GM19023 (cell line): ENCODE data around the gene LGALS3BP.

Experiments used
- ATAC-seq: cut with Tn5 transposase; IDR thresholded peaks from one replicate; pipeline ENCODE4 v1.9.1; 2021; ENCODE audit warnings: mild to moderate bottlenecking, moderate library complexity; ENCODE audit not compliant: unreplicated experiment

Gene LGALS3BP

GRCh38 chr17:78986649-78987328 is 7.1 kb upstream of the LGALS3BP start:
- ATAC-seq: no peak

- no peak for ATAC-seq
Measured at GRCh38 chr17:78986048-78986648, 6.4 kb upstream of the LGALS3BP start.

- ATAC-seq: no peak
Measured at GRCh38 chr17:78985395-78985794, 5.7 kb upstream of the LGALS3BP start.

DNA sequence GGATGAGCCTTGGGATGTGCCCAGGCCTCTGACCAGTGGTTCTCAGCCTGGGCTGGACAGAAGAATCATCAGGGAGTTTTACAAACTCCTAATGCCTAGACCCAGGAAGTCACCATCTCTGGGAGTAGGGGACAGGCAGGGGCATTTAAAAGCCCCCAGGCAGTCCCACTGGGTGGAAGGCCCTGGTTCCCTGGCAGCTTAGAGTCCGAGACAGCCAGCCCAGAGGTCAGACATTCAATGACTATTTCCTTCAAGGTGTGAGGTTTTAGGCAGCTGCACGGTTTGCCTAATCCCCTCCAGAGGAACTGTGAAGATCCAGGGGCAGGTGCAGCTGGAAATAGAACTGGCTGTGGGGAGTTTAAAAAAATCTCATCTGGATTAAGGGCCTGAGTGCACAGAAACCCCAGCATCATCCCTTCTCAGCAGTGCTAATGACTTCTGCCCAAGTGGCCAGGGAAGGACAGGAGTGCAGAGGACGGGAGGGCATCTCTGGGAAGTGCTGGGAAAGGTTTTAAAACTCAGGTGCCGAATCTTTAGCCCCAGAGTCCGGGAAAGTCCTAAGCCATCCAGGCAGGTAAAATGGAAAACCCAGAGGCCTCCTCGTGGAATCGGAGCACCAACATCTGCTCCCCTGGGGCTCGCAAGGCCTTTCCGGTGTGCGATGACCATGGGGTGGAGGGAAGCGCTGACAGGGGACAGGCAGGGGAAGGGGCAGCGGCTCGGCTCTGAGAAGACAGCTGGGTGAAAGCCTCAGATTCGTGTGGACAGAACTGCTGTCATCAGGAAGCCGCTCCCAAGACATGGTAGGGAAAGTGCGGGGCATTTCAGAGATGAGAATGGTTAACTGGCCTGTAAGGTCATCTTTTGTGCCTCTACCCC is 1.5 kb upstream of the LGALS3BP start:
- ATAC-seq: no peak

- no peak for ATAC-seq
Measured at GRCh38 chr17:78980624-78980972, 875 bp upstream of the LGALS3BP start.

- ATAC-seq: no peak
Measured at GRCh38 chr17:78977997-78978973, 1.4 kb downstream of the LGALS3BP start.

DNA sequence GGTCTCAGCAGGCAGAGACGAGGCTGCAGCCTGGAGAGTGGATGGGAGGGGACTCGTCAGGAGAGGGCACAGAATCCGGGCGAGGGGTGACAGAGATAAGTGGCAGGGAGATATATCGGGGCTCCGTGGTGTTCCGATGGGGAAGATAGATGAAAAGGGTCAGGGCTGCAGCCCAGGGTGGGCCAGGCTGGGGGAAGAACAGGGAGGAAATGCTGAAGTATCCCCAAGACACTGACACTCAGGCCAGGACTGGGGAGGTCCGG is 2.1 kb downstream of the LGALS3BP start:
- ATAC-seq: no peak

GRCh38 chr17:78976907-78977680 is 2.6 kb downstream of the LGALS3BP start:
- ATAC-seq: no peak

- ATAC-seq: no peak
Measured at GRCh38 chr17:78974635-78975591, 4.8 kb downstream of the LGALS3BP start.

GRCh38 chr17:78973792-78974520 is 5.8 kb downstream of the LGALS3BP start:
- no peak for ATAC-seq

- ATAC-seq: no peak
Measured at GRCh38 chr17:78973196-78973595, 6.5 kb downstream of the LGALS3BP start.

- no peak for ATAC-seq
Measured at GRCh38 chr17:78972507-78973105, 7.1 kb downstream of the LGALS3BP start.

- no peak for ATAC-seq
Measured at GRCh38 chr17:78971756-78972506, 7.8 kb downstream of the LGALS3BP start.

- no peak for ATAC-seq
Measured at GRCh38 chr17:78970834-78971755, 8.6 kb downstream of the LGALS3BP start.

DNA sequence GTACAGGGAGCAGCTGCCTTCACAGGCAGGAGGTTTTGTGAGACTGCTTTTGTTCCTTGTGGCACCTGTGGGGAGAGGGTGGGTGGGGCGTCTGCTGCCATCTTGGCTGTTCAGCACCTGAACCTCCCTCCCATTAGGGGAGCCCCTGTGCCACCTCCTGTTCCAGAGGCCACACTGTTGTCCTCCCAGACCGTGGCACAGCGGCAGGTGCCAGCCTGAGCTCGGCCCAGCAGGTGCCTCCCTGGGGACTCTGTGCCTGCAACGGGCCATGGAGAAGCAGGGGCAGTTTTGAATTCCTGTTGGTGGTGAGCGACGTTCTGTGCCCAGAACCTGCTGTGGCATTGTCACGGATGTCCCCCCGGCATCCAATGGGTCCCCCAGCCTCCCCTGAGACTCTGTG is 9.9 kb downstream of the LGALS3BP start:
- ATAC-seq: no peak

DNA sequence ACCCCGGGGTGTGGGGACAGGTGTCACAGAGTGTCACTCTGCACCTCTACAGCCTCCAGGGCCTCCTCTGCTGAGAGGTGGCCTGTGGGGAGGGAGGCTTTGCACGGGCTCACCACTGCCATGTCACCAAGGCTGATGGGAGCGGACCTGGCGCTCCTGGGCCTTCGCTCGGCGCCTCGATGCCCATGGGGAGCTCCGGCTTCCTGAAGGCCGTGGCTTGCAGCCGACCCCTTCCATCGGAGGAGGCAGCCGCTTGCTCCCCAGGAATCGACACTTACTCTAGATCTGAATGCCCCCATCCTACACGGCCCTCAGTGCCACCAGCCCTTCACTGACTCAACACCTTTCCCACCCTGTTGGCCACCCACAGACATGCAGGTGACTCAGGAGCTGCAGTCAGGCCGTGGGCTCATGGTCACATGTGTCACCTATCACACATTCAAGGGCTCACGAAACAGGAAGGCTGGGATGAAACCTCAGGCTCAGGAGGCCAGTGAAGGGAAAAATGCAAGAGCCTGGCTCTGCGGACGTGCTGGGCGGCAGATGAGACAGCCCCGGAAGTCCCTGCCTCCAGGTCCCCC is 11.9 kb downstream of the LGALS3BP start:
- no peak for ATAC-seq
